DOHH2 (cell line): ENCODE data around the gene ARAP1.

Experiments used
- H3F3A ChIP-seq: fragments of 200-600 bp; sonication (generic), shearing (Covaris generic); 2 replicates; pipeline ENCODE4 v1.6.0; 2016; ENCODE audit warnings: antibody characterized with exemption, mild to moderate bottlenecking; ENCODE audit not compliant: control insufficient read depth, insufficient read depth
- H3K27ac ChIP-seq: fragments of 200-600 bp; sonication (generic); 2 replicates; pipeline ENCODE4 v1.5.1; 2014; ENCODE audit warnings: low read depth, mild to moderate bottlenecking, low read length, moderate library complexity
- H3K27me3 ChIP-seq: fragments of 200-600 bp; sonication (generic); 2 replicates; pipeline ENCODE4 v1.6.1; 2014; ENCODE audit warnings: mild to moderate bottlenecking, low read length, mixed read lengths; ENCODE audit not compliant: control insufficient read depth
- H3K36me3 ChIP-seq: fragments of 200-600 bp; sonication (generic); 2 replicates; pipeline ENCODE4 v1.6.1; 2014; ENCODE audit warnings: mild to moderate bottlenecking, low read length, moderate library complexity, mixed read lengths; ENCODE audit not compliant: control insufficient read depth
- H3K4me1 ChIP-seq: fragments of 200-600 bp; sonication (generic); 2 replicates; pipeline ENCODE4 v1.6.1; 2014; ENCODE audit warnings: mild to moderate bottlenecking, low read length, mixed read lengths; ENCODE audit not compliant: control insufficient read depth
- H3K4me2 ChIP-seq: fragments of 200-600 bp; sonication (generic); 2 replicates; pipeline ENCODE4 v1.6.0; 2014; ENCODE audit warnings: mild to moderate bottlenecking, low read length, moderate library complexity
- H3K4me3 ChIP-seq: fragments of 200-600 bp; sonication (generic); 2 replicates; pipeline ENCODE4 v1.5.1; 2014; ENCODE audit warnings: mild to moderate bottlenecking, low read length, mixed read lengths
- H3K79me2 ChIP-seq: fragments of 200-600 bp; sonication (generic); 2 replicates; pipeline ENCODE4 v1.6.1; 2014; ENCODE audit warnings: mild to moderate bottlenecking, low read length, mixed read lengths; ENCODE audit not compliant: control insufficient read depth
- H3K9me2 ChIP-seq: fragments of 200-600 bp; sonication (generic); replicated peaks from 2 replicates; pipeline ENCODE4 v1.6.1; 2014; ENCODE audit warnings: mild to moderate bottlenecking, low read length, mixed read lengths; ENCODE audit not compliant: control insufficient read depth
- H3K9me3 ChIP-seq: fragments of 200-600 bp; sonication (generic); 2 replicates; pipeline ENCODE4 v1.6.1; 2014; ENCODE audit warnings: antibody characterized with exemption, low read length, mixed read lengths; ENCODE audit not compliant: control insufficient read depth, insufficient read depth
- H4K20me1 ChIP-seq: fragments of 200-600 bp; sonication (generic); 2 replicates; pipeline ENCODE4 v1.6.0; 2014; ENCODE audit warnings: low read depth, mild to moderate bottlenecking, antibody characterized with exemption, low read length, moderate library complexity; ENCODE audit not compliant: control insufficient read depth, insufficient read depth
- CTCF ChIP-seq: fragments of 200-600 bp; sonication (generic); IDR thresholded peaks from one replicate; pipeline ENCODE4 v1.5.1; 2014; ENCODE audit warnings: antibody characterized with exemption, mild to moderate bottlenecking, low read depth, low read length; ENCODE audit not compliant: poor library complexity, severe bottlenecking
- EZH2phosphoT487 ChIP-seq: fragments of 200-600 bp; sonication (generic); IDR thresholded peaks from 2 replicates; pipeline ENCODE4 v1.6.1; 2017; ENCODE audit warnings: borderline replicate concordance, mild to moderate bottlenecking, antibody characterized with exemption, low read length, moderate library complexity, mixed read lengths

The ARAP1 gene

DNA sequence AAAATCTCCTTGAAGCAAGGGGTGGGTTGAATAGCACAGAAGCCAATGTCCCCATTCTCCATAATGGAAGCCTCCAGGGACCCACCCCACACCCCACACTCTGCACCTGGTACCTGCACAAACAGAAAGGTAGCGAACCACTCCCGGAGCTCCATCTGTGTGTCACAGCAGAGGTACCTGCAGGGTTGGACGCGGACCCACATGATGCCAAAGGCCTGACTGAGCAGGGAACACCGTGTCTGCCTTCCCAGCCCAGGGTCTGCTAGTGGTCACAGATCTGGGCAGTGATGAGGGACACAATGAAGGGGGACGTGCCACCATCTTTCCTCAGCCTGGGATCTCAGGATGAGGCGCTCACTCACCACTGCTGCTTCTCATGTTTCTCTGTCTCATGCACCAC, 64.9 kb downstream of the ARAP1 start:
- H3K9me3 ChIP-seq, result no peaks in the 10 kb centered on the region
- H3K36me3 ChIP-seq, result peaks cover 17% of the 10 kb centered on the region
- H3K79me2 ChIP-seq, result no peaks in the 10 kb centered on the region
- H3K4me2 ChIP-seq, result no peak overlapping the region
- no peaks in the 10 kb centered on the region for H3K27me3 ChIP-seq
- H3K9me2 ChIP-seq, result no peaks in the 10 kb centered on the region
- no peak overlapping the region for H3K27ac ChIP-seq
- TF ChIP-seq CTCF (no peak), EZH2phosphoT487 (no peak)
- peaks cover 6% of the 10 kb centered on the region; the same call in 1 of the 2 replicates for H4K20me1 ChIP-seq
- no peak overlapping the region for H3K4me3 ChIP-seq
- H3K4me1 ChIP-seq, result no peaks in the 10 kb centered on the region
- no peaks in the 10 kb centered on the region for H3F3A ChIP-seq

DNA sequence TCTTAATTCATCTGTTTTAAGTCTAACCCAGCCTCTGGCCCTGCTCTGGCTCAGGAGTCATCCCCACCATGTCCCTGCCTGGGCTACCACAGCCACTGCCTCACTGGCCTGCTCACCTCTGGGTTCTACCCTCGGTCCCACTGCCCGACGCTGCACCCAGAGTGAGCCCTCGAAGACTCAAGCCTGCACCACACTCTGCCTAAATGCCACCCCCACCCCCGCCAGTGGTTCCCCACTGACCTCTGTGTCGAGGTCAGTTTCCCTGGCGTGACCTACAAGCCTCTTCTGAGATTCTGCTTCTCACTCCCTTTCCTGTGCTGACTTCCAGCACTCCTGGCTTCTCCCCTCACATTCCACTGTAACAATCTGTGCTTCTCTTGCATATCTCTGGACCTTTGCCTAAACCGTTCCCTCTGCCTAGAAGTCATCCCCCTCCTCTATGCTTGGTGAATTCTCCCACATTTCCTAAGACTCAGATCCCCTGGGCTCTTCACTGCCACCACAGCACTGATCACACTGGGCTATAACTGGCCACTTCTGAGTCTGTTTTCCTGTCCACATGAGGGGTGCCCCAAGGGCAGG, 65.5 kb downstream of the ARAP1 start:
- TF ChIP-seq CTCF (no peak), EZH2phosphoT487 (no peak)
- no peaks in the 10 kb centered on the region for H3K4me1 ChIP-seq
- no peaks in the 10 kb centered on the region for H3K79me2 ChIP-seq
- no peaks in the 10 kb centered on the region for H3K9me3 ChIP-seq
- H3K36me3 ChIP-seq, result peaks cover 14% of the 10 kb centered on the region
- H3K27me3 ChIP-seq, result no peaks in the 10 kb centered on the region
- no peaks in the 10 kb centered on the region for H3K9me2 ChIP-seq
- H4K20me1 ChIP-seq, result peaks cover 6% of the 10 kb centered on the region; the same call in 1 of the 2 replicates
- no peak overlapping the region for H3K4me2 ChIP-seq
- no peak overlapping the region for H3K27ac ChIP-seq
- H3K4me3 ChIP-seq, result no peak overlapping the region
- H3F3A ChIP-seq, result no peaks in the 10 kb centered on the region

- no peak overlapping the region for H3K4me2 ChIP-seq
- H3K27me3 ChIP-seq, result no peaks in the 10 kb centered on the region
- H4K20me1 ChIP-seq, result peaks cover 6% of the 10 kb centered on the region; the same call in 1 of the 2 replicates
Measured at GRCh38 chr11:72685560-72686480, 66.4 kb downstream of the ARAP1 start.

More at GRCh38 chr11:72685560-72686480, 66.4 kb downstream of the ARAP1 start:
- Histone ChIP-seq H3K27ac (no peak overlapping the region), H3K4me3 (no peak overlapping the region), H3K79me2 (no peaks in the 10 kb centered on the region), H3K9me2 (no peaks in the 10 kb centered on the region), H3K36me3 (peaks cover 11% of the 10 kb centered on the region), H3K9me3 (no peaks in the 10 kb centered on the region), H3F3A (no peaks in the 10 kb centered on the region), H3K4me1 (no peaks in the 10 kb centered on the region)
- TF ChIP-seq EZH2phosphoT487 (no peak), CTCF (no peak)
